ENCODE data around the gene TMEM239.
"Not testable (repeated sequence)": the region's sequence is repeated elsewhere in the genome, so short reads cannot be mapped to it uniquely, and the experiment has no call there.

Gene TMEM239

DNA sequence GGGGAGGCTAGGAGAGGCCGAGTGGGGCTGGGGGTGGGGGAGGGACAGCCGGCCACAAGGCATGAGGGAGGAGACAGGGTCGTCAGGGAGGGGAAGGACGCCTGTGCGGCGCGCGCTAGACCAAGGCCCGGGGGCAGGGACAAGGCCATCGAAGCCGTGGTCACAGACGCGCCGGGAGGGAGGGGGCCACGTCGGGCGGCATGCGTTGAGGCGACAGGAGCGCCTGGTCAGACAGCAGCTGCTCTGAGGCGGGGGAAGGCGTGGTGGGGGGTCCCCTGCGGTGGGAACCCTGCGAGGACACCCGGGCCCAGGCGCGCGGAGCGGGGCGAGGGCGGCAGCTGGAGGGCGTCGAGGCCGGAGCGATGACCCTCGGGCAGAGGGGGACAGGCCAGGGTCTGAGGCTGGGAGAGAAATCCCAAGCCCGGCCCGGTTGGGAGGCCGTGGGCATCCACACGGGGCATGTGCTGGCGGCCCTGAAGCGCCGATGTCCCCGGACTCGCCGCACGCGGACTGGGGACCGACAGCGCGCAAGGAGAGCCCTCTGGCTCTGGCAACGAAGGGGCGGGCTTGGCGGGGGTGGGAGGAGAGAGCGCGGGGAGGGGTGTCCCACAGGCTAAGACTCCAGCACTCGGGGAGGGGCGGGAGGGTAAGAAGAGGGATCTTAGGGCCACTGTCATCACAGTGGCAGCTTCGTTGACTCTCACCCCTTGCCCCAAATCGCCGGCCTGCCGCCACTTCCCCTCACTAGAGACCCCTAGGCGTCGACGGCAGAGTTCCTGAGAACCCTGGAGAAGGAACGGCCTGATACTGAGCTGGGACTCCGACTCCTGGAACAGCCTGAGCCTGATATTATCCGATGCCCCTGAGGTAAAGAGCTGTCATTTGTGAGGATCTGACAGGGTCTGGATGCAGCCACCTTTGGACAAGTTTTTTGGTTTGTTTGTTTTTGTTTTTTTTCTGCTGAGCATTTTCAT, 5.0 kb downstream of the TMEM239 start:
- DNase-seq (ENCODE audit: low read depth): no peak

GRCh38 chr20:2822073-2822472, 5.9 kb downstream of the TMEM239 start:
- DNase-seq (ENCODE audit: low read depth): peak; percentile 70

GRCh38 chr20:2825761-2826160, 9.6 kb downstream of the TMEM239 start:
- no peak for DNase-seq (ENCODE audit: low read depth)

GRCh38 chr20:2826655-2827054, 10.5 kb downstream of the TMEM239 start:
- no peak for DNase-seq (ENCODE audit: low read depth)

- DNase-seq (ENCODE audit: low read depth): no peak
These were observed 13.2 kb downstream of the TMEM239 start for GRCh38 chr20:2829376-2829775.

DNA sequence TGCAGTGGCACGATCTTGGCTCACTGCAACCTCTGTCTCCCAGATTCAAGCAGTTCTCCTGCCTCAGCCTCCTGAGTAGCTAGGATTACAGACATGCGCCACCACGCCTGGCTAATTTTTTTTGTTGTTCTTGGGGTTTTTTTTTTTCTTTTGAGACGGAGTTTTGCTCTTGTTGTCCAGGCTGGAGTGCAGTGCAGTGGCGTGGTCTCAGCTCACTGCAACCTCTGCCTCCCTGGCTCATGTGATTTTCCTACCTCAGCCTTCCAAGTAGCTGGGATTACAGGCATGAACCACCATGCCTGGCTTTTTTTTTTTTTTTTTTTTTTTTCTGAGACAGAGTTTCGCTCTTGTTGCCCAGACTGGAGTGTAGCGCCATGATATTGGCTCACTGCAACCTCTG, 15.0 kb downstream of the TMEM239 start:
- not testable (repeated sequence) for DNase-seq (ENCODE audit: low read depth)

GRCh38 chr20:2833761-2834160, 17.6 kb downstream of the TMEM239 start:
- DNase-seq (ENCODE audit: low read depth): no peak

GRCh38 chr20:2834401-2835110, 18.4 kb downstream of the TMEM239 start:
- DNase-seq (ENCODE audit: low read depth): no peak

DNA sequence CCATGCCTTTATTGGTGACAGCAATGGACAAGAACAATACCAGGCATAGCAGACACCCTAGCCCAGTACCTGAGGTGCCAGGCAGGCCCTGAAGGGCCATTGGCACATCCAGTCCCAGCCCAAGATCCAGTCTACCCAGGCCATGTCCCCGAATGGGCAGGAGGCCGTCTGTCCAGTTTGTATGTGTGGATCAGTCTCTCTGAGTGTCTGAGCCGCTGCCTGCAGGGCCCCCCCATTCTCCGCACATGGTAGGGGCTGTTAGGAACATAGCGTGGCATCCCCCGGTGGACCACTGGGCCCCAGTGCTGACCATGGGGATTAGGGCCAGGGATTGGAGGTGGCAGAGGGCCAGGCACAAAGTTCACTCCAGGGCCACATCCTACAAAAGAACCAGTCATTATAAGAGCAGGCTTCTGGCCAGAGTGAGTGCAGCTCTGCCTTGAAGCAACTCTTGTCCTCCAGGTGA, 19.2 kb downstream of the TMEM239 start:
- no peak for DNase-seq (ENCODE audit: low read depth)

GRCh38 chr20:2836035-2836434, 19.9 kb downstream of the TMEM239 start:
- DNase-seq (ENCODE audit: low read depth): no peak

DNA sequence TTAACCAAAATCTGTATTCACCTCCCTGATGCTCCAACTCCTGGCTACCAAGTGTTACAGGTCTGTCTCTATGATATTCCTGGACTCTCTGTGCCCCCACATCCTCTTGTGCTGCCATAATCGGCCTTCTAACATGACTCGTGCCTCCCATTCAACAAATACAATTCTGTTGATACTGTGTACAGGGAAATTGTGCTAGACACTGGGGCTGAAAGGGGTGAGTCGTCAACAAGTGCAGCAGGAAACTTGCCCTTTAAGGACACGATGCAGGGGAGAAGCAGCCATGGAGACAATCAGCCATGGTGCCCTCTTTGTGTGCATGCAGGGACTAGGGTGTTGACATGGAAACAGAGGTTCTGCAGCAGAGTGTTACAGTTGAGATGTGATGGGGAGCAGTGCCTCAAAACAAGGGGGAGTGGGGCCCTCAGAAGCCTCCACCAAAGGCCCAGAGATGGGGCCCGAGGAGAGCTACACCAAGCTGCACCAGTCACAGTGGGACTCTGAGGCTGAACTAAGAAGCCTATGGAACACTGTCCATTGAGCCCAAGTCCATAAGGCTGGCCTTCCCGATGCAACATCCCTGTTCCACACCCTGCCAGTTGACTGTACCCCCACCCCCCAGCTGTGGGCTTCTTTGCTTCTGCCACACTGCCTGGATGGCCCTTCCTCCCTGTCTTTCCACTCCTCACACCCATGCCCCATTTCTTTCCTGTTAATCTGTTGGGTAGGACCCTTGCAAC, 21.2 kb downstream of the TMEM239 start:
- DNase-seq (ENCODE audit: low read depth): no peak

- no peak for DNase-seq (ENCODE audit: low read depth)
These were observed 22.1 kb downstream of the TMEM239 start for GRCh38 chr20:2838170-2838797.

DNA sequence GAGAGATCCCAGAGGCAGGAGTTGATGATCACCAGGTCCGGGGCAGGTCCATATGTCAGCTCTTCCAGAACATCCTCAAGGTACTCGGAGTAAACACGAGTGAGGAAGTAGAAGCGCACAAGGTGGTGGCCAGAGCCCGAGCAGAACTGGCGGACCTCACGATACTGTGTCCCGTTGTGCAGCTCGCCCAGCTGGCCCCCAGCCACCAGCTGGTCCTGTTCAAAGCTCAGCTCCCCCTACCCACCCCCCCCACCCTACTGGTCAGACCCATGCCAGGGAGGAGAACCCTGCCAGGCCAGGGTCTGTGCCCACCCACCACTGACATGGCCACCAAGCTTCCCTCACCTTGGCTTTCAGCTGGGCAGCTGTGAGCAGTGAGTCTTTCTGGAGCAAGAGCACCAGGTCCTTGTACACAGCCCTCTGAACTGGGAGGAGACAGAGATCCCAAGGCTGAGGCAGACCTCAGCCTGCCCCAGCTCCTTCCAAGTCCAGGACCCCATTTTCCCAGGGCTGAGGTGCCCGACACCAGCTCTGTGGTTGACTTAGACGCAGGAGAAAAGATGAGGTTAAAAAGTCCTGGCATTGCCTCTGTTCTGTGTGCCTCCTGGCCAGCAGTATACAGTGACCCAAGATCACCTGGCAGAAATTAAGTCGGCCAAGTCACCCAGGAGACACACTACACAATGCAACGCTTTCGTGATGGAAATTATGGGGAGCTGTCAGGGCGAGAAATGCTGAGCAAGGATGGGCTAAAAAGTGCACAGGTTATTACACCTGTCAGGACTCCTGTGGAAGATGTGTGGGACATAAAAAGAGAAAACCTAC, 22.9 kb downstream of the TMEM239 start:
- no peak for DNase-seq (ENCODE audit: low read depth)

GRCh38 chr20:2839732-2840137, 23.6 kb downstream of the TMEM239 start:
- no peak for DNase-seq (ENCODE audit: low read depth)

DNA sequence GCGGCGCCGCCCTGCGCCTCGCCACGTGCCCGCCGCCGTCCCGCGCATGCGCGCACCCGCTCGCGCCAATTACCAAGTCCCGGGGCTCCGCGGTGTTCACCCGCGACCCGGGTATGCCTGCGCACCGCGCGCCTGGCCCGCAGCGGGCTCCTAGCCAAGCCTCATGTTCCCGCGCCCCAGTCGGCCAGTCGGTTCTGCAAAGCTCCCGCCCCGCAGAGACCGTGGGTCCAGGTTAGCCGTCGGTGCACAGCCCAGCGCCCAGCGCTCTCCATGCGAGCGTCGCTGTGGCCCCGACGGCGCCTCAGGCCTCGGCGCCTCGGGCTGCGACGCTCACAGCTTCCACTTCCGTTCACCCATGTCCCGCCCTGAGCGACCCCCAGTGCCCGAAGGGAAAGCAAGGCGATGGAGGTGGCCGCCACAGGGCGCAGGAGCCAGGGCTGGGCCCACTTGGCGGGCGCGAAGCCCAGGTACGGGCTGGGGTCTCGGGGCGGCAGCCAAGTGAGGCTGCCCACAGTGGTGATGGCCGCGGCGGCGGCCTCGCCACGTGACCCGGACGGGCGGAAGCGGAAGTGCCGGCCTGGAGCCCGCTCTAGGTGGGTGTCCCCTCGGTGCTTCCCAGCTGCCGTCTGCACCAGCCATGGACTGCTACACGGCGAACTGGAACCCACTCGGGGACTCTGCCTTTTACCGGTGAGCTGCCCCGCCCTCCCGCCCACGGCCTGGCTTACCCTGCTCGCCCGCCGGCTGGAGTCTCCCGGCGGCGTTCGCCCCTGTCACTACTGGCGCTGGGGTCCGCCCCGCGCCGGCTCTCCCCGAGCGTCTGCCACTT, 24.2 kb downstream of the TMEM239 start, which contains the start of the genes PCED1A and VPS16:
PCED1A (minus strand) TSS at position 518 of the 829 bp plus-strand sequence. CDS start 743 bp downstream, outside the sequence.
VPS16 (plus strand) TSS at position 608 of the 829 bp plus-strand sequence; CDS start at position 638, 30 bp downstream.
- DNase-seq (ENCODE audit: low read depth): peak; percentile 88

- peak; percentile 63 for DNase-seq (ENCODE audit: low read depth)
These were observed 24.9 kb downstream of the TMEM239 start for GRCh38 chr20:2840967-2841531.

GRCh38 chr20:2845607-2846006, 29.4 kb downstream of the TMEM239 start:
- DNase-seq (ENCODE audit: low read depth): no peak

DNA sequence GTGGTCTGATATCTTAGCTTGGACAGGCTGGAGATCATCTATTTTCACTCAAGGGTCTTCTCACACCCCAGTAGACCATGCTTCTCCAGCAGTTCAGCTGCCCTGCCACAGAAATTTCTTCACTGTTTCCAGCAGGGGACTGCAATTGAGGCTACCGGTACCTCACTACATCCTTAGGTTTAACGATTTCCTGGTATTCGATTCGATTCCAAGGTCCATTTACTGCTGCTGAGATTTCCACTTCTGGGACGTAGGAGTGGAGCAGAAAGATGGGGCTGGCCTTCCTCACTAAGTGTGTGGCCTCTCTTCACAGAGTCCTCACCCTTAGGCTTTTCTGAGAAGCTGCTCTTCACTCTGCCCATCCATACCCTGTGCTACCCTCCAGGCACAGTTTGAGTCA, 30.5 kb downstream of the TMEM239 start:
- DNase-seq (ENCODE audit: low read depth): no peak

DNA sequence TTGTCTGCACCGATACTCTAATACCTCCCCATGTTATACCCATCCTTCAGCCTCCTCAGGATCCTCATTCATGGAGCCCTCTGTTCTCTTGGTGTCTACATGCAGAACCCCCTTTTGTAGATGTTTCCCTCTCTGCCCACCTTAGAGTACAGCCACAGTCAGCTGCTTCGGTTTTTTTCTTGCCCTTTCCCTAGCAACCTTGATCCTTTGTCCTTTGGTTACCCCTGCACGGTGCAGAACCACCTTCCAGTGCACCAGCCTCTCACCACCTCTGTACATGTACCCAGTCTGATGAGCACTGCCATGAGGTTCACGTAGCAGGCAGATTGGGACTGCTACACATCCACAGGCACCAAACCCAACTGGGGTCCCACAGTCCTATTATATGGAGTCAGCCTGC, 31.6 kb downstream of the TMEM239 start:
- no peak for DNase-seq (ENCODE audit: low read depth)

Data from iris pigment epithelial cell (primary cell).